ENCODE data around the gene SMAD1. TPM values are rescaled to one million over a fixed set of nuclear protein-coding genes. Genes with fewer than 3 reads are reported as not detected.

SMAD1 gene
- polyA plus RNA-seq, 1 experiment: 64.7 TPM

DNA sequence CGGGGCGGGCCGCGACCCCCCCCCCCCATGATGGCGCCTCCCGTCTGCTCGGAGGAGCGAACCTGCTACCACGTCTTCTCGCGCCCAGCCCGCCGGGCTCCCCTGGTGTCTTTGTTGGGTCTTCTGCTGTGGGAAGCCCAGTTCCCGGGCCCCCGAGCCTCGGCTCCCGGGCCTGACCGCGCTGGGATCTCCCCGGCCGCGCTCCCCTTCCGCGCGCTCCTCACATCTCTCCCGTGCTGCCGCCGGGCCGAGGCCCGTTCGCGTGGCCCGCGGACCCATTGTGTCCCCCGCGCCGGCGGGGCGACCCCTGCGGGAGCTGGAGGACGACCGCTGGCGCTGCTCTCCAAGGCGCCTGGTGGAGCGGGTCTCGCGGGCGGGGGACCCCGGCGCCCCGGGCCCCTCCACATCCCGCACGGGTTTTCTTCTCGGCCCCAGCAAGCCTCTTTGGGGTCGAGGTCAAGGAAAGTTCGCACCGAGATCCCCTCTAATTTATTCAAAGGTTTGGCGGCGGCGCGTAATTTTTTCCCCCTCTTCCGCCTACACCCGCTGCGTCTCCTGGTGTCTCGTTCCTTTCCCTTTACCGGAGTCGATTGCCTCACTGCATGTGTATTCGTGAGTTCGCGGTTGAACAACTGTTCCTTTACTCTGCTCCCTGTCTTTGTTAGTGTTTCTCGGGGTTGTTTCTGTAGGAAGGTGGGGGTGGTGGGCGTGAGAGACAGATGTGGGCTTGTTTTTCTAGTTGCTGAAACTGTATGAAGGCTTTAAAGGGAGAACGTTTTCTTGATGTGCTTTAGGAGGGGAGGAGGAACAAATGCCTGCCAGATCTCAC, 770 bp downstream of the SMAD1 start:
- ChIA-PET CTCF (interaction anchor here (0.5 to 0.8 kb wide), 2 partner anchors 75 to 311 kb away, joined by 3 read pairs; no protein-coding TSS in a partner anchor), POLR2A (interaction anchor here (1.0 to 1.2 kb wide), 3 partner anchors 11 to 252 kb away, joined by 4 to 6 read pairs (median 4); no protein-coding TSS in a partner anchor)
- peak overlapping the region; percentile 72 for H3K4me3 ChIP-seq (ENCODE audit: low read depth, low read length)
- TF ChIP-seq, protein P1, sequence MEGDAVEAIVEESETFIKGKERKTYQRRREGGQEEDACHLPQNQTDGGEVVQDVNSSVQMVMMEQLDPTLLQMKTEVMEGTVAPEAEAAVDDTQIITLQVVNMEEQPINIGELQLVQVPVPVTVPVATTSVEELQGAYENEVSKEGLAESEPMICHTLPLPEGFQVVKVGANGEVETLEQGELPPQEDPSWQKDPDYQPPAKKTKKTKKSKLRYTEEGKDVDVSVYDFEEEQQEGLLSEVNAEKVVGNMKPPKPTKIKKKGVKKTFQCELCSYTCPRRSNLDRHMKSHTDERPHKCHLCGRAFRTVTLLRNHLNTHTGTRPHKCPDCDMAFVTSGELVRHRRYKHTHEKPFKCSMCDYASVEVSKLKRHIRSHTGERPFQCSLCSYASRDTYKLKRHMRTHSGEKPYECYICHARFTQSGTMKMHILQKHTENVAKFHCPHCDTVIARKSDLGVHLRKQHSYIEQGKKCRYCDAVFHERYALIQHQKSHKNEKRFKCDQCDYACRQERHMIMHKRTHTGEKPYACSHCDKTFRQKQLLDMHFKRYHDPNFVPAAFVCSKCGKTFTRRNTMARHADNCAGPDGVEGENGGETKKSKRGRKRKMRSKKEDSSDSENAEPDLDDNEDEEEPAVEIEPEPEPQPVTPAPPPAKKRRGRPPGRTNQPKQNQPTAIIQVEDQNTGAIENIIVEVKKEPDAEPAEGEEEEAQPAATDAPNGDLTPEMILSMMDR (IDR thresholded peaks at IDR 0.05; ENCODE audit: low read depth, low read length): 0 out of 2 replicates have a peak, but pooled peaks have one; percentile 3
- no peaks in the 10 kb centered on the region for H3K27me3 ChIP-seq (ENCODE audit: control insufficient read depth, insufficient read depth, low read length)
- DNase-seq (ENCODE audit: low read depth, low spot score): peak; percentile 75
- H3K27ac ChIP-seq (ENCODE audit: low read depth, low read length): peak overlapping the region; percentile 92
- no peaks in the 10 kb centered on the region for H3K9me3 ChIP-seq (ENCODE audit: control insufficient read depth, insufficient read depth, low read length)

DNA sequence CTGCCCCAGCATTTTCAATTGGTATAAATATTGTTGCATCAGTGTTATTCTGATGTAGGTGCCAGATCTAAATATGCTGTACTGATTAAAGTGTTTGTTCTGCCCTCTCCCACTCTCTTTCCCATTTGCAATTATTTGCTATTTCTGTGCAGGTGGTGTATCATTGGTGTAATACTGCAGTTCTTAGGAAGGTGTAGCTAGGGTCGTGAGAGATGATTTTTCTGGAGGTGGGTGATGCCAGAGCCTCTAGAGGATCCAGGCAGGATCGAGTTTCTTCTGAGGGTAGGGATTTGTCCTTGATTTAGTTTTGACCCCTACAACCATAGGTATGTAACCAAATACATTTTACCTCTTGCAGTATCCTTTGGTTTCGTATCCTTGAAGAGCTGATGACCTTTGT, 1.9 kb downstream of the SMAD1 start:
- TF ChIP-seq, protein P1 (IDR thresholded peaks at IDR 0.05; ENCODE audit: low read depth, low read length): no peak
- CTCF ChIA-PET: interaction anchor here (0.8 kb wide), 1 partner anchor 74 kb away, joined by 3 read pairs; no protein-coding TSS in a partner anchor
- H3K27ac ChIP-seq (ENCODE audit: low read depth, low read length): no peak overlapping the region
- H3K4me3 ChIP-seq (ENCODE audit: low read depth, low read length): peak overlapping the region; percentile 72
- no peaks in the 10 kb centered on the region for H3K27me3 ChIP-seq (ENCODE audit: control insufficient read depth, insufficient read depth, low read length)
- H3K9me3 ChIP-seq (ENCODE audit: control insufficient read depth, insufficient read depth, low read length): no peaks in the 10 kb centered on the region
- no peak for DNase-seq (ENCODE audit: low read depth, low spot score)
- POLR2A ChIA-PET: interaction anchor here (1.0 to 1.2 kb wide), 2 partner anchors 10 to 62 kb away, joined by 4 to 6 read pairs; no protein-coding TSS in a partner anchor

DNA sequence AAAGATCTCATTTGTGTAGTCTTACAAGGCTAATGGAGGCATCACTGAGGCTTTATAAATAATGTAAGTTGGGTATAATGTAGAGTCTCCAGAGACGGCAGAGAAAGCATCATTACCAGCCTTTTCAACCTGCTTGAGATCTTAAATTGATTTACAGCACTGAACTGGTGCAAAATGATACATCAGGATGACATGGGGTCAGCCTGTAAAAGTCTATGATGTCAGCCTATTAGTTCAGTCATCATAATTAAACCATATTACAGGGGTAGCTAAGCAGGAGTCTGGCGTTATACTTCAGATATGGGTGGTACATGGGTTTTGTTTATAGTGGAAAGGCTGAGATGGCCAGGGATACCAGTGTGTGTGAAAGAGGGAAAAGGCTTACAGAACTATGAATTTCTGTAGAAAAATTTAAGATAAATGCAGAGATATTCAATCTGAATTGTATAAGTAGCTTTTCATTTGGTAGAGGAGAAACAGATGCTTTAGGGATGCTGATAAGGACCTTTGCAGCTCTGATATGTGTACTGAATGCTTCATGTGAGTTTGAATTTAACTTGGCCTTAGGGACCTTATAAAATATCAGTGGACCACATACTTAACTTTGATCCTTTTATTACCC, 2.7 kb downstream of the SMAD1 start:
- POLR2A ChIA-PET: no interaction called here
- CTCF ChIA-PET: interaction anchor here (0.9 to 1.2 kb wide), 3 partner anchors 73 to 1612 kb away, joined by 3 to 7 read pairs (median 3); no protein-coding TSS in a partner anchor

DNA sequence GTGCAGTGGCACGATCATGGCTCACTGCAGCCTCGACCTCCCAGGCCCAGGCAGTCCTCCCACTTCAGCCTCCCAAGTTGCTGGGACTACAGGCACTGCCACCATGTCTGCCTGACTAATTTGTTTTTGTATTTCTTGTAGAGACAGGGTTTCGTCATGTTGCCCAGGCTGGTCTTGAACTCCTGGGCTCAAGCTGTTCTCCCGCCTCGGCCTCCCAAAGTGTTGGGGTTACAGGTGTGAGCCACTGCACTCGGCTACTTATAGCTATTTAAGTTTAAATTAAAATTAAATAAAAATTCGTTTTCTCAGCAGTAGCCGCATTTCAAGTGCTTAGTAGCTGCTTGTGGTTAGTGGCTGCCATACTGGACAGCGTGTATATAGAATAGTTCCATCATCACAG, 3.5 kb downstream of the SMAD1 start:
- CTCF ChIA-PET: interaction anchor here (1.0 to 1.2 kb wide), 2 partner anchors 72 to 251 kb away, joined by 3 to 7 read pairs; no protein-coding TSS in a partner anchor
- DNase-seq (ENCODE audit: low read depth, low spot score): no peak
- Histone ChIP-seq H3K9me3 (ENCODE audit: control insufficient read depth, insufficient read depth, low read length) (no peaks in the 10 kb centered on the region), H3K4me3 (ENCODE audit: low read depth, low read length) (no peak overlapping the region), H3K27ac (ENCODE audit: low read depth, low read length) (no peak overlapping the region), H3K27me3 (ENCODE audit: control insufficient read depth, insufficient read depth, low read length) (no peaks in the 10 kb centered on the region)
- POLR2A ChIA-PET: no interaction called here
- TF ChIP-seq, protein P1 (IDR thresholded peaks at IDR 0.05; ENCODE audit: low read depth, low read length): no peak

More for the DNA sequence above, 2.7 kb downstream of the SMAD1 start:
- Histone ChIP-seq H3K27me3 (ENCODE audit: control insufficient read depth, insufficient read depth, low read length) (no peaks in the 10 kb centered on the region), H3K9me3 (ENCODE audit: control insufficient read depth, insufficient read depth, low read length) (no peaks in the 10 kb centered on the region), H3K27ac (ENCODE audit: low read depth, low read length) (no peak overlapping the region), H3K4me3 (ENCODE audit: low read depth, low read length) (peak overlapping the region; percentile 34)
- TF ChIP-seq, protein P1 (IDR thresholded peaks at IDR 0.05; ENCODE audit: low read depth, low read length): no peak
- DNase-seq (ENCODE audit: low read depth, low spot score): no peak

Data from AG04450 (cell line).